ENCODE results near the gene XPNPEP1. TPM values are rescaled to one million over a fixed set of nuclear protein-coding genes. Genes with fewer than 3 reads are reported as not detected.

XPNPEP1 gene
- total and polyA plus RNA-seq, 2 of the 4 experiments (the other 2 are of a cell fraction), result 164 to 311 TPM

GRCh38 chr10:109851616-109852474 lies 71.5 kb downstream of the XPNPEP1 start:
- no peaks in the 10 kb centered on the region for H3K36me3 ChIP-seq (ENCODE audit: control insufficient read depth, insufficient read depth, low read length)
- H2BK20ac ChIP-seq (ENCODE audit: low read depth, low read length), result no peak overlapping the region
- intact Hi-C loops (cut with micrococcal nuclease) (loop anchor here (10.0 kb wide), 1 partner anchor 407 kb away; no protein-coding TSS in a partner anchor), dilution Hi-C loops (cut with HindIII; ENCODE audit: low sequenced_read_pairs, unreplicated experiment) (no loop called here), in situ Hi-C loops (cut with MboI; ENCODE audit: low sequenced_read_pairs) (no loop called here)
- no peak overlapping the region for H4K5ac ChIP-seq (ENCODE audit: low read depth, low read length)
- no peak overlapping the region for H3K4me2 ChIP-seq (ENCODE audit: low read depth, low read length)
- CTCF ChIA-PET, result interaction anchor here (0.9 kb wide), 1 partner anchor 11 kb away, joined by 3 read pairs; no protein-coding TSS in a partner anchor
- H3K27ac ChIP-seq (ENCODE audit: insufficient read depth, low read length), result no peak overlapping the region
- no peak for DNase-seq
- no peak; the same call in 1 of the 2 replicates for ATAC-seq (ENCODE audit: low read depth)
- no peak overlapping the region for H3K56ac ChIP-seq (ENCODE audit: extremely low read depth, insufficient read depth, low read length)
- no peak overlapping the region for H3K4ac ChIP-seq (ENCODE audit: low read depth, low read length)
- no peaks in the 10 kb centered on the region for H3K9me3 ChIP-seq (ENCODE audit: control insufficient read depth, insufficient read depth, low read length)
- H3K79me1 ChIP-seq (ENCODE audit: low read depth in 1 of 2, low read length in 2 of 2), result no peaks in the 10 kb centered on the region
- no peak overlapping the region for H2BK5ac ChIP-seq (ENCODE audit: low read depth, low read length, poor library complexity, severe bottlenecking)
- no peak overlapping the region for H3K18ac ChIP-seq (ENCODE audit: low read depth, low read length)
- H4K91ac ChIP-seq (ENCODE audit: insufficient read depth, low read depth, low read length), result no peak overlapping the region
- no peak overlapping the region for H2AK9ac ChIP-seq (replicated peaks; ENCODE audit: low read depth, low read length, poor library complexity)
- H3K9me1 ChIP-seq (ENCODE audit: insufficient read depth, low read length), result no peaks in the 10 kb centered on the region
- no peak overlapping the region for H2AK5ac ChIP-seq (ENCODE audit: low read depth, low read length)
- no peaks in the 10 kb centered on the region for H3K4me1 ChIP-seq (ENCODE audit: control insufficient read depth, insufficient read depth, low read length)
- BruUV-seq (replicated peaks), result no TSS peak
- H2BK15ac ChIP-seq (ENCODE audit: low read depth, low read length), result no peak overlapping the region
- WGBS, 2 experiments (ENCODE audit: extremely low coverage in 2 of 2, insufficient read length in 1 of 2), result 66% methylated on average over 3 of the region's 10 CpGs; no CpG with 5 or more reads in 1 of the 2 experiments
- H2AFZ ChIP-seq (replicated peaks; ENCODE audit: low read length, poor library complexity), result peak overlapping the region; percentile 70
- POLR2A ChIA-PET (ENCODE audit: unreplicated experiment), result no interaction called here
- no peak overlapping the region for H2BK120ac ChIP-seq (ENCODE audit: low read depth, low read length)
- H3K4me3 ChIP-seq (ENCODE audit: insufficient read depth, low read depth, low read length), result no peak overlapping the region
- no peaks in the 10 kb centered on the region for H4K20me1 ChIP-seq (ENCODE audit: insufficient read depth, low read length)
- peaks cover 6% of the 10 kb centered on the region for H3K27me3 ChIP-seq (ENCODE audit: control insufficient read depth, insufficient read depth, low read length)
- H3K14ac ChIP-seq (replicated peaks; ENCODE audit: low read depth, low read length), result no peak overlapping the region
- H3K23ac ChIP-seq (ENCODE audit: low read depth, low read length), result no peak overlapping the region
- no peak overlapping the region for H4K8ac ChIP-seq (ENCODE audit: low read depth in 2 of 2, low read length in 2 of 2)
- H3K9ac ChIP-seq (ENCODE audit: low read depth, low read length), result no peak overlapping the region
- TF ChIP-seq ELK1 (IDR thresholded peaks at IDR 0.05; ENCODE audit: borderline replicate concordance, low read depth, low read length) (no peak), RAD21 (IDR thresholded peaks at IDR 0.05; ENCODE audit: low read length) (no peak), USF2 (IDR thresholded peaks at IDR 0.05; ENCODE audit: low read depth, low read length) (no peak), RFX5 (IDR thresholded peaks at IDR 0.05; ENCODE audit: low read depth, low read length) (no peak), RCOR1 (IDR thresholded peaks at IDR 0.05; ENCODE audit: insufficient replicate concordance, low read length) (no peak), CEBPB (IDR thresholded peaks at IDR 0.05; ENCODE audit: low read depth, low read length) (0 out of 2 replicates have a peak, but pooled peaks have one; percentile 35), MXI1 (IDR thresholded peaks at IDR 0.05; ENCODE audit: borderline replicate concordance, low read depth, low read length) (no peak)

All from IMR-90 (cell line).